Endodermal cell (in vitro differentiated cells): Measurements from ENCODE around the gene WDFY3. TPM values are rescaled to one million over a fixed set of nuclear protein-coding genes. Genes with fewer than 3 reads are reported as not detected.

Experiments
- DNase-seq: peaks from one replicate; pipeline ENCODE4 v3.0.0-alpha.2; 2017
- H3K27ac ChIP-seq: 2 replicates; pipeline ENCODE4 v1.5.1; 2013; ENCODE audit warnings: mild to moderate bottlenecking, low read depth, low read length, moderate library complexity
- H3K27me3 ChIP-seq: 2 replicates; pipeline ENCODE4 v1.6.1; 2013; ENCODE audit warnings: mild to moderate bottlenecking, low read length, moderate library complexity; ENCODE audit not compliant: insufficient read depth, control insufficient read depth, poor library complexity, severe bottlenecking
- H3K36me3 ChIP-seq: 2 replicates; pipeline ENCODE4 v1.7.0; 2013; ENCODE audit warnings: mild to moderate bottlenecking, low read length, moderate library complexity; ENCODE audit not compliant: control insufficient read depth, insufficient read depth
- H3K4me1 ChIP-seq: one replicate; pipeline ENCODE4 v1.7.0; 2013; ENCODE audit warnings: low read length; ENCODE audit not compliant: control insufficient read depth, insufficient read depth
- H3K4me3 ChIP-seq: 2 replicates; pipeline ENCODE4 v1.5.1; 2013; ENCODE audit warnings: mild to moderate bottlenecking, low read length, moderate library complexity
- H3K9ac ChIP-seq: 2 replicates; pipeline ENCODE4 v1.6.1; 2013; ENCODE audit warnings: mild to moderate bottlenecking, low read length, moderate library complexity; ENCODE audit not compliant: poor library complexity, severe bottlenecking; ENCODE audit errors: extremely low read depth
- H3K9me3 ChIP-seq: 2 replicates; pipeline ENCODE4 v1.6.1; 2013; ENCODE audit warnings: mild to moderate bottlenecking, low read length, moderate library complexity; ENCODE audit not compliant: control insufficient read depth
- H3K27ac Mint-ChIP-seq: 2 replicates; pipeline ENCODE4 v1.8.0; 2020; ENCODE audit warnings: mixed read lengths
- H3K27me3 Mint-ChIP-seq: 2 replicates; pipeline ENCODE4 v1.8.0; 2021; ENCODE audit warnings: mild to moderate bottlenecking, mixed read lengths; ENCODE audit not compliant: insufficient read depth
- H3K36me3 Mint-ChIP-seq: 2 replicates; pipeline ENCODE4 v1.8.0; 2020; ENCODE audit warnings: low read depth, mixed read lengths
- H3K4me1 Mint-ChIP-seq: 2 replicates; pipeline ENCODE4 v1.8.0; 2020; ENCODE audit warnings: mixed read lengths
- H3K4me3 Mint-ChIP-seq: 2 replicates; pipeline ENCODE4 v1.8.0; 2020; ENCODE audit warnings: mild to moderate bottlenecking, moderate library complexity, mixed read lengths
- H3K9me3 Mint-ChIP-seq: 2 replicates; pipeline ENCODE4 v1.8.0; 2020; ENCODE audit warnings: mild to moderate bottlenecking, mixed read lengths
- WGBS, 2 experiments: methylation state at CpG; one replicate each; pipeline versions ENCODE4 v1.1.5 to v1.1.7; 2013; ENCODE audit warnings: missing lambda C conversion rate in 2 of 2, mixed read lengths in 1 of 2; ENCODE audit not compliant: insufficient coverage in 1 of 2, insufficient read length in 1 of 2; 5-methylcytosine and 5-hydroxymethylcytosine counted together
- total RNA-seq, 2 donors: library from RNA; stranded (reverse); fragmentation: NEBNext Ultra II Directional in 1 of 2; extraction: Animal tissue kit (Norgen Biotek cat#: 25700) in 1 of 2; gene quantifications; 2 replicates in 1 of 2; 3 replicates in 1 of 2; pipeline ENCODE4 v1.2.1, GENCODE V29; 2021
- TF ChIP-seq, protein P1 (sequence below): fragments of 200-600 bp; sonication (generic); conservative IDR thresholded peaks from 2 replicates; pipeline ENCODE4 v1.5.0; 2021; ENCODE audit warnings: antibody characterized with exemption, mild to moderate bottlenecking

WDFY3 gene
- total RNA-seq, 2 donors from 2014 or later, result 91.1 to 103 TPM

DNA sequence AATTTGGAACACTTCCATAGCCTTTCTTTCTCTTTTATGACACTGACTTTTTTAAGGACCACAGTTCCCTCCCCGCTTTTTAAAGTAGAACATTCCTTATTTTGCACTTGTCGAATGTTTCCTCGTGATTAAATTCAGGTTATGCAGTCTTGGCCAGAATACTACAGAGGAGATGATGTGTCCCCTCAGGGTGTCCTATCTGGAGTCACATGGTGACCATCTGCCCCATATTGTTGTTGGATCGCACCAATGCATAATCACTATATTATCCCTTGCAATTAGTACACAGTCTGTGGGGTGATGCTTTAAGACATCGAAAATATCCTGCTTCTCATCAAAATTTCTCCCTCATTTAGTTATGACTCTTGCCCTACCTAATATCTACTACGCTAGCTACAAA, 27.4 kb downstream of the WDFY3 start:
- Mint-ChIP-seq H3K4me3 (no peak overlapping the region), H3K9me3 (peaks cover 28% of the 10 kb centered on the region), H3K4me1 (no peaks in the 10 kb centered on the region), H3K27ac (no peak overlapping the region), H3K36me3 (peaks cover 28% of the 10 kb centered on the region), H3K27me3 (no peaks in the 10 kb centered on the region)
- Histone ChIP-seq H3K4me3 (no peak overlapping the region), H3K9me3 (peaks cover 36% of the 10 kb centered on the region), H3K4me1 (no peaks in the 10 kb centered on the region), H3K9ac (no peak overlapping the region), H3K27ac (no peak overlapping the region), H3K27me3 (no peaks in the 10 kb centered on the region), H3K36me3 (peaks cover 25% of the 10 kb centered on the region)
- TF ChIP-seq, protein P1, sequence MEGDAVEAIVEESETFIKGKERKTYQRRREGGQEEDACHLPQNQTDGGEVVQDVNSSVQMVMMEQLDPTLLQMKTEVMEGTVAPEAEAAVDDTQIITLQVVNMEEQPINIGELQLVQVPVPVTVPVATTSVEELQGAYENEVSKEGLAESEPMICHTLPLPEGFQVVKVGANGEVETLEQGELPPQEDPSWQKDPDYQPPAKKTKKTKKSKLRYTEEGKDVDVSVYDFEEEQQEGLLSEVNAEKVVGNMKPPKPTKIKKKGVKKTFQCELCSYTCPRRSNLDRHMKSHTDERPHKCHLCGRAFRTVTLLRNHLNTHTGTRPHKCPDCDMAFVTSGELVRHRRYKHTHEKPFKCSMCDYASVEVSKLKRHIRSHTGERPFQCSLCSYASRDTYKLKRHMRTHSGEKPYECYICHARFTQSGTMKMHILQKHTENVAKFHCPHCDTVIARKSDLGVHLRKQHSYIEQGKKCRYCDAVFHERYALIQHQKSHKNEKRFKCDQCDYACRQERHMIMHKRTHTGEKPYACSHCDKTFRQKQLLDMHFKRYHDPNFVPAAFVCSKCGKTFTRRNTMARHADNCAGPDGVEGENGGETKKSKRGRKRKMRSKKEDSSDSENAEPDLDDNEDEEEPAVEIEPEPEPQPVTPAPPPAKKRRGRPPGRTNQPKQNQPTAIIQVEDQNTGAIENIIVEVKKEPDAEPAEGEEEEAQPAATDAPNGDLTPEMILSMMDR, result no peak
- 91 to 96% methylated on average over 6 of the region's 6 CpGs for WGBS, 2 experiments
- DNase-seq, result no peak

DNA sequence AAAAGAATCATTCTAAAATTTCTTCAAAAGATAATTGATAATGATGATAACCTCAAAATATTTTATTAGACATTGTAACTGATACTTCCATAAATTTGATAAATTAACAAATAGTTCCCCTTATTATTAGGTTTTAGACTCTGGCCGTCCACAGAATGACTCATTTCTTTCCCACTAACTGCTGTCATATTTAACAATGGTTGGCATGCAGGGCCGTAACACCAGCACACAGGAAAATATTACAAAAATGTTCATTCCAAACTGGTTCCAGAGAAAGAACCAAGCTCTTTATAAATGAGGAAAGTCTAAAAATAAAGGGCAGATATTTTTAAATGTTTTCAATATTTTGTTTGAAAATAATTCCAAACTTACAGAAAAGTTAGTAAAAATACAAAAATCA, 28.2 kb downstream of the WDFY3 start:
- TF ChIP-seq, protein P1, result no peak
- Mint-ChIP-seq H3K27me3 (no peaks in the 10 kb centered on the region), H3K9me3 (peaks cover 24% of the 10 kb centered on the region), H3K27ac (no peak overlapping the region), H3K4me3 (no peak overlapping the region), H3K4me1 (no peaks in the 10 kb centered on the region), H3K36me3 (peaks cover 24% of the 10 kb centered on the region)
- DNase-seq, result no peak
- peaks cover 20% of the 10 kb centered on the region for H3K36me3 ChIP-seq
- no peak overlapping the region for H3K9ac ChIP-seq
- no peaks in the 10 kb centered on the region for H3K4me1 ChIP-seq
- no peaks in the 10 kb centered on the region for H3K27me3 ChIP-seq
- H3K4me3 ChIP-seq, result no peak overlapping the region
- no peak overlapping the region for H3K27ac ChIP-seq
- H3K9me3 ChIP-seq, result peaks cover 31% of the 10 kb centered on the region
- WGBS, 2 experiments, result 67 to 98% methylated on average over 1 to 2 of the region's 2 CpGs

GRCh38 chr4:84937381-84937977, 29.0 kb downstream of the WDFY3 start:
- Histone ChIP-seq H3K27ac (no peak overlapping the region), H3K27me3 (no peaks in the 10 kb centered on the region), H3K4me3 (no peak overlapping the region), H3K36me3 (peaks cover 11% of the 10 kb centered on the region), H3K4me1 (no peaks in the 10 kb centered on the region), H3K9ac (no peak overlapping the region), H3K9me3 (peaks cover 23% of the 10 kb centered on the region)
- H3K27me3 Mint-ChIP-seq, result no peaks in the 10 kb centered on the region
- no peak overlapping the region for H3K27ac Mint-ChIP-seq
- 92 to 100% methylated on average over 3 of the region's 3 CpGs for WGBS, 2 experiments
- peaks cover 3% of the 10 kb centered on the region for H3K4me1 Mint-ChIP-seq
- no peak for DNase-seq
- peaks cover 17% of the 10 kb centered on the region for H3K36me3 Mint-ChIP-seq
- H3K9me3 Mint-ChIP-seq, result peaks cover 16% of the 10 kb centered on the region
- TF ChIP-seq, protein P1, result no peak
- H3K4me3 Mint-ChIP-seq, result no peak overlapping the region
